Effector memory CD4-positive, alpha-beta T cell (primary cell): ENCODE results near the gene SH3BP2.
A peak's percentile ranks its signal among the peaks of the same experiment; 100 is the strongest.

Source experiments
- DNase-seq, 3 donors: peaks; one replicate each; pipeline ENCODE4 v3.0.0-alpha.2; 2020
- H3K27ac ChIP-seq: 2 replicates; pipeline ENCODE4 v1.7.0; 2013; ENCODE audit warnings: mild to moderate bottlenecking, low read length, moderate library complexity; ENCODE audit not compliant: insufficient read depth, poor library complexity, severe bottlenecking
- H3K27me3 ChIP-seq: replicated peaks from 2 replicates; pipeline ENCODE4 v1.7.0; 2013; ENCODE audit warnings: mild to moderate bottlenecking, low read length; ENCODE audit not compliant: insufficient read depth, control insufficient read depth, poor library complexity, severe bottlenecking
- H3K36me3 ChIP-seq: 2 replicates; pipeline ENCODE4 v1.7.0; 2013; ENCODE audit warnings: mild to moderate bottlenecking, low read length, moderate library complexity; ENCODE audit not compliant: control insufficient read depth, insufficient read depth
- H3K4me1 ChIP-seq: 2 replicates; pipeline ENCODE4 v1.7.0; 2013; ENCODE audit warnings: low read length, mild to moderate bottlenecking; ENCODE audit not compliant: control insufficient read depth, insufficient read depth, poor library complexity, severe bottlenecking
- H3K4me3 ChIP-seq: 2 replicates; pipeline ENCODE4 v1.7.0; 2013; ENCODE audit warnings: low read length, low read depth, mild to moderate bottlenecking; ENCODE audit not compliant: insufficient read depth, poor library complexity, severe bottlenecking
- H3K9me3 ChIP-seq: 2 replicates; pipeline ENCODE4 v1.7.0; 2013; ENCODE audit warnings: mild to moderate bottlenecking, low read length, moderate library complexity; ENCODE audit not compliant: control insufficient read depth

The SH3BP2 gene

GRCh38 chr4:2829321-2829932, 36.5 kb downstream of the SH3BP2 start:
- H3K9me3 ChIP-seq, result no peaks in the 10 kb centered on the region
- no peaks in the 10 kb centered on the region for H3K4me1 ChIP-seq
- H3K27ac ChIP-seq, result no peak overlapping the region
- no peak for DNase-seq
- no peak overlapping the region for H3K4me3 ChIP-seq
- peaks cover 79% of the 10 kb centered on the region for H3K36me3 ChIP-seq
- no peaks in the 10 kb centered on the region for H3K27me3 ChIP-seq

GRCh38 chr4:2829933-2830451, 37.1 kb downstream of the SH3BP2 start:
- no peaks in the 10 kb centered on the region for H3K9me3 ChIP-seq

GRCh38 chr4:2830632-2831610, 38.0 kb downstream of the SH3BP2 start:
- DNase-seq, result no peak
- Histone ChIP-seq H3K27me3 (no peaks in the 10 kb centered on the region), H3K9me3 (no peaks in the 10 kb centered on the region), H3K4me3 (no peak overlapping the region), H3K27ac (no peak overlapping the region), H3K36me3 (peaks cover 65% of the 10 kb centered on the region), H3K4me1 (peaks cover 15% of the 10 kb centered on the region)

More at GRCh38 chr4:2829933-2830451, 37.1 kb downstream of the SH3BP2 start:
- H3K36me3 ChIP-seq, result peaks cover 74% of the 10 kb centered on the region
- H3K27ac ChIP-seq, result no peak overlapping the region
- H3K27me3 ChIP-seq, result no peaks in the 10 kb centered on the region
- no peak overlapping the region for H3K4me3 ChIP-seq
- no peak for DNase-seq
- peaks cover 5% of the 10 kb centered on the region for H3K4me1 ChIP-seq

- Histone ChIP-seq H3K9me3 (no peaks in the 10 kb centered on the region), H3K27ac (no peak overlapping the region), H3K4me3 (no peak overlapping the region), H3K4me1 (peaks cover 23% of the 10 kb centered on the region), H3K36me3 (peaks cover 63% of the 10 kb centered on the region), H3K27me3 (no peaks in the 10 kb centered on the region)
- no peak for DNase-seq
These were observed 38.9 kb downstream of the SH3BP2 start for GRCh38 chr4:2831611-2832308.

- Histone ChIP-seq H3K36me3 (peaks cover 57% of the 10 kb centered on the region), H3K27ac (no peak overlapping the region)
- DNase-seq, result no peak
These were observed 39.6 kb downstream of the SH3BP2 start for GRCh38 chr4:2832309-2832980.

GRCh38 chr4:2832981-2833670, 40.2 kb downstream of the SH3BP2 start:
- H3K4me1 ChIP-seq, result peaks cover 37% of the 10 kb centered on the region
- H3K27ac ChIP-seq, result no peak overlapping the region
- H3K36me3 ChIP-seq, result peaks cover 55% of the 10 kb centered on the region
- H3K27me3 ChIP-seq, result no peaks in the 10 kb centered on the region
- no peaks in the 10 kb centered on the region for H3K9me3 ChIP-seq
- no peak for DNase-seq
- H3K4me3 ChIP-seq, result no peak overlapping the region

More at GRCh38 chr4:2832309-2832980, 39.6 kb downstream of the SH3BP2 start:
- H3K27me3 ChIP-seq, result no peaks in the 10 kb centered on the region
- no peaks in the 10 kb centered on the region for H3K9me3 ChIP-seq
- H3K4me1 ChIP-seq, result peaks cover 30% of the 10 kb centered on the region
- H3K4me3 ChIP-seq, result no peak overlapping the region

- H3K4me1 ChIP-seq, result peaks cover 38% of the 10 kb centered on the region
- no peak overlapping the region for H3K4me3 ChIP-seq
- peaks cover 50% of the 10 kb centered on the region for H3K36me3 ChIP-seq
- H3K9me3 ChIP-seq, result no peaks in the 10 kb centered on the region
- no peak for DNase-seq
- H3K27ac ChIP-seq, result no peak overlapping the region
- no peaks in the 10 kb centered on the region for H3K27me3 ChIP-seq
These were observed 40.8 kb downstream of the SH3BP2 start for GRCh38 chr4:2833671-2834000.

GRCh38 chr4:2834001-2834921, 41.4 kb downstream of the SH3BP2 start:
- no peak overlapping the region for H3K4me3 ChIP-seq
- no peaks in the 10 kb centered on the region for H3K27me3 ChIP-seq
- H3K9me3 ChIP-seq, result no peaks in the 10 kb centered on the region
- H3K36me3 ChIP-seq, result peaks cover 45% of the 10 kb centered on the region
- peak overlapping the region; percentile 42 for H3K27ac ChIP-seq
- H3K4me1 ChIP-seq, result peaks cover 38% of the 10 kb centered on the region
- DNase-seq, result no peak
